ENCODE data around the gene ATP6AP1. TPM values are rescaled to one million over a fixed set of nuclear protein-coding genes. Genes with fewer than 3 reads are reported as not detected.

Gene ATP6AP1
- total and polyA plus RNA-seq, 2 of the 13 experiments (the other 11 are each of a cell fraction or from before 2014, with no cell fraction given), result 56.7 to 110 TPM

DNA sequence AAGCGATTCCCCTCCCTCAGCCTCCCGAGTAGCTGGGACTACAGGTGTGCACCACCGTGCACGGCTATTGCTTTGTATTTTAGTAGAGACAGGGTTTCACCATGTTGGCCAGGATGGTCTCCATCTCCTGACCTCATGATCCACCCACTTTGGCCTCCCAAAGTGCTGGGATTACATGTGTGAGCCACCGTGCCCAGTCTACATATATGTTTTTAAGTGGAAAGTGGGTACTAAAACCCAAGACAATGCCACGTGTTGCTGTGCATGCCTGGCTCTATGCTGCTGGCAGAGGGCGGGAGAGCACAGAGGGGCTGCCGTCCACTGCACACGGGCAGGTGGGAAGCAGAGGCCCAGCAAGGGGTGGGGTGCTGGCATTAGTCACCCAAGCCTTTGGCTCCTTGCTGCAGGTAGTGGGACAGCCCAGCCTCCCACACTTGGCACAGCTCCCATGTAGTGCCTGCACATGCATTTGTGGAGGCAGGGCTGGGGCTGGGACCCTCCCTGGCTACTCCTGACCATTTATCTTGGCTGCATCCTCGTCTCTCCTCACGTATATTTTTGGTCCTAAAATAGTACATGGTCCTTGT, 45.9 kb upstream of the ATP6AP1 start:
- DNase-seq (ENCODE audit: low spot score), result no peak
- ChIA-PET POLR2A (interaction anchor here (1.4 to 1.8 kb wide), 2 partner anchors 9 to 15 kb away, joined by 4 to 5 read pairs; partner anchors contain the start of gene RPL10), CTCF (ENCODE audit: low intra/inter-chr PET ratio, low total read pairs) (no interaction called here)
- Histone ChIP-seq H3K9me3 (ENCODE audit: low read length) (no peaks in the 10 kb centered on the region), H3K4me2 (ENCODE audit: low read depth, low read length) (no peak overlapping the region), H4K20me1 (ENCODE audit: insufficient read depth, low read length) (no peaks in the 10 kb centered on the region), H3K4me1 (ENCODE audit: insufficient read depth, low read length) (peaks cover 25% of the 10 kb centered on the region), H3K27me3 (ENCODE audit: control insufficient read depth in 1 of 2, insufficient read depth in 2 of 2, low read length in 2 of 2) (no peaks in the 10 kb centered on the region), H3K27ac (ENCODE audit: extremely low read length, insufficient read depth, low read length) (no peak overlapping the region), H2AFZ (ENCODE audit: low read length) (no peak overlapping the region), H3K9ac (ENCODE audit: insufficient read depth, low read depth, low read length) (no peak overlapping the region), H3K36me3 (replicated peaks in 1 of 2; ENCODE audit: control insufficient read depth in 1 of 2, insufficient read depth in 2 of 2, low read length in 2 of 2) (no peaks in the 10 kb centered on the region), H3K79me2 (ENCODE audit: insufficient read depth, low read length) (peaks cover 8% of the 10 kb centered on the region), H3K4me3 (replicated peaks in 1 of 3; ENCODE audit: insufficient read depth in 1 of 3, low read depth in 2 of 3, low read length in 3 of 3) (no peak overlapping the region)
- intact Hi-C loops (cut with micrococcal nuclease; ENCODE audit: unreplicated experiment) (no loop called here), in situ Hi-C loops (cut with HindIII; ENCODE audit: extremely low pct_ligation_motif_present, low pct_unique_long_range_greater_than_20kb) (no loop called here)
- FAIRE-seq, result no peak
- WGBS (ENCODE audit: low lambda C conversion rate), result 93% methylated on average over 6 of the region's 11 CpGs
- TF ChIP-seq AGO2 (optimal IDR thresholded peaks at IDR 0.05; ENCODE audit: low read depth, low read length), result peak; percentile 44
- TF ChIP-seq ZNF550 (CRISPR knock-in tag; IDR thresholded peaks at IDR 0.05; ENCODE audit: borderline replicate concordance), result no peak
- BruUV-seq (replicated peaks), result no TSS peak
- no peak for ATAC-seq

DNA sequence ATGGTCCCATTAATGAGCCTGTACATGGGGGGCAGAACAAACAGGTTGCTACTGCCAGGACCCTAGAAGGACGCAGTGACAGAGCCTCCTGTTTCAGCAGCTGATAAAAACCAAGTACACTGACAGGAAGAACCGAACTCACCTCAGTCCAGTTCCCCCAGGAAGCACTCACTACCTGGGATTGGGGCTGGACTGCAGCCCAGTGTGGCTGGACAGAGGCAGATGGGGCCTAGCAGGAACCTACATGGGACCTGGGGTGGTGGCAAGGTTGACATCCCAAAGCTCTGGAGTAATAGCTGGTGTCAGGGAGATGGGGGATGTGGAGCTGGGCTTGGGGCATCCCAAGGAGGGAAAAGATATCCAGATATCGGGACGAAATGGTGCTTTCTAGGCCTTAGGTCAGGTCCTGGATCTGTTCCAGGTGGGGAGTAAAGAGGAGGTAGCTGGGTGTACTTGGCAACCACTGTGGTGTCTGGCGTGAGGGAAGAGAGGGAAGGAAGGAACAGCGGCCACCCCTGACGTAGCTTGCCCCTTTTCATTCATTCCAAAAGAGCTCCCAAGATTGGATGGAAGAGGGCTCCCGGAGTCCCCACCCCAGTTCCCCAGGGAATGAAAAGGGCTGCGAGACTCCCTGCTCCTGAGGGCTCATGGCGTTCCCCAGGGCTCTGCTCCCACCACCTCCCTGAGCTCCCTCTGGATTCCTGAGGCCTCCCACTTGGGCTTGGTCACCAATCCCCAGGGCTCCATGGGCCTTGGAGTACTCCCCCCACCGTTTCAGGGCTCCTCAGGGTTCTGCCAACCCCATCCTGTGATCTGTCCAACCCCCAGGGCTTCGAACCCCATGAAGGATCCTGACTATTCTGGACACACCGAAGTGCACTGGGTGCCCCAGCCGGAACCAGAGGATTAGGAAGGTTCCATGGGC, 44.9 kb upstream of the ATP6AP1 start:
- WGBS (ENCODE audit: low lambda C conversion rate), result 91% methylated on average over 6 of the region's 14 CpGs
- no peak overlapping the region for H3K4me3 ChIP-seq (replicated peaks in 1 of 3; ENCODE audit: insufficient read depth in 1 of 3, low read depth in 2 of 3, low read length in 3 of 3)
- H3K79me2 ChIP-seq (ENCODE audit: insufficient read depth, low read length), result peaks cover 8% of the 10 kb centered on the region
- no peak for TF ChIP-seq TMF1 (CRISPR knock-in tag; IDR thresholded peaks at IDR 0.05; ENCODE audit: low read depth)
- TF ChIP-seq ZNF644 (CRISPR knock-in tag; IDR thresholded peaks at IDR 0.05; ENCODE audit: low read depth), result no peak
- no peak for TF ChIP-seq CHCHD3 (CRISPR knock-in tag; IDR thresholded peaks at IDR 0.05)
- TF ChIP-seq, protein P1, sequence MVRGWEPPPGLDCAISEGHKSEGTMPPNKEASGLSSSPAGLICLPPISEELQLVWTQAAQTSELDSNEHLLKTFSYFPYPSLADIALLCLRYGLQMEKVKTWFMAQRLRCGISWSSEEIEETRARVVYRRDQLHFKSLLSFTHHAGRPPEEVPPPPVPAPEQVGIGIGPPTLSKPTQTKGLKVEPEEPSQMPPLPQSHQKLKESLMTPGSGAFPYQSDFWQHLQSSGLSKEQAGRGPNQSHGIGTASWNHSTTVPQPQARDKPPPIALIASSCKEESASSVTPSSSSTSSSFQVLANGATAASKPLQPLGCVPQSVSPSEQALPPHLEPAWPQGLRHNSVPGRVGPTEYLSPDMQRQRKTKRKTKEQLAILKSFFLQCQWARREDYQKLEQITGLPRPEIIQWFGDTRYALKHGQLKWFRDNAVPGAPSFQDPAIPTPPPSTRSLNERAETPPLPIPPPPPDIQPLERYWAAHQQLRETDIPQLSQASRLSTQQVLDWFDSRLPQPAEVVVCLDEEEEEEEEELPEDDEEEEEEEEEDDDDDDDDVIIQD (CRISPR knock-in tag; IDR thresholded peaks at IDR 0.05; ENCODE audit: low read depth), result no peak
- TF ChIP-seq ZSCAN30 (CRISPR knock-in tag; IDR thresholded peaks at IDR 0.05), result no peak
- no peak for TF ChIP-seq NKX3-1 (CRISPR knock-in tag; IDR thresholded peaks at IDR 0.05)
- H3K4me1 ChIP-seq (ENCODE audit: insufficient read depth, low read length), result peaks cover 19% of the 10 kb centered on the region
- DNase-seq (ENCODE audit: low spot score) (no peak), ATAC-seq (no peak), FAIRE-seq (no peak)
- H3K9me3 ChIP-seq (ENCODE audit: low read length), result no peaks in the 10 kb centered on the region
- POLR2A ChIA-PET, result interaction anchor here (0.7 to 1.7 kb wide), 3 partner anchors 10 to 14 kb away, joined by 4 to 6 read pairs (median 5); partner anchors contain the start of gene RPL10
- no peaks in the 10 kb centered on the region for H3K27me3 ChIP-seq (ENCODE audit: control insufficient read depth in 1 of 2, insufficient read depth in 2 of 2, low read length in 2 of 2)
- BruUV-seq (replicated peaks), result no TSS peak
- in situ Hi-C loops (cut with HindIII; ENCODE audit: extremely low pct_ligation_motif_present, low pct_unique_long_range_greater_than_20kb), result no loop called here
- intact Hi-C loops (cut with micrococcal nuclease; ENCODE audit: unreplicated experiment), result no loop called here
- no peak overlapping the region for H3K9ac ChIP-seq (ENCODE audit: insufficient read depth, low read depth, low read length)
- H3K27ac ChIP-seq (ENCODE audit: extremely low read length, insufficient read depth, low read length), result no peak overlapping the region
- no peak overlapping the region for H3K4me2 ChIP-seq (ENCODE audit: low read depth, low read length)
- H2AFZ ChIP-seq (ENCODE audit: low read length), result no peak overlapping the region
- CTCF ChIA-PET (ENCODE audit: low intra/inter-chr PET ratio, low total read pairs), result interaction anchor here (1.2 to 1.5 kb wide), 3 partner anchors 151 to 153 kb away, joined by 3 to 5 read pairs (median 4); no protein-coding TSS in a partner anchor
- no peaks in the 10 kb centered on the region for H3K36me3 ChIP-seq (replicated peaks in 1 of 2; ENCODE audit: control insufficient read depth in 1 of 2, insufficient read depth in 2 of 2, low read length in 2 of 2)
- H4K20me1 ChIP-seq (ENCODE audit: insufficient read depth, low read length), result no peaks in the 10 kb centered on the region
